Measurements from ENCODE around the gene MR1.
A peak's percentile ranks its signal among the peaks of the same experiment; 100 is the strongest.

The MR1 gene

GRCh38 chr1:181064011-181064623 lies 30.3 kb downstream of the MR1 start:
- DNase-seq (ENCODE audit: low read depth), result no peak

- DNase-seq (ENCODE audit: low read depth), result no peak
These were observed 30.9 kb downstream of the MR1 start for GRCh38 chr1:181064702-181065101.

DNA sequence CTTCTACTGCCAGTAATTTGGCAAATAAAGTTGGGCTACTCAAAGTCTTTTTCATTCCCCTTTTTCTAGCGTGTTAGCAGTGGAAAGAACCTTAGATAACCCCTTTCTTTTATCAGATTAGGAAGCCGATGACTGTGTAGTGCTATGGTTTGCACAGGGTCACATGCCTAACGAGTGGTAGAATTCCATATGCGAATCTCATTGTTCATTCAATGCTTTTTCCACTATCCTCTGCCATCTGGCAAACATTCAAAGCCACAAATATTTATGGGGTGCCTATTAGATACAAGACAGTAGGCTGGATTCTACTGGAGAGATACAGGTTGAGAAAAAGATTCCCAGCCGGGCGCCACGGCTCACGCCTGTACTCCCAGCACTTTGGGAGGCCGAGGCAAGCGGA lies 39.9 kb downstream of the MR1 start:
- DNase-seq (ENCODE audit: low read depth), result no peak

DNA sequence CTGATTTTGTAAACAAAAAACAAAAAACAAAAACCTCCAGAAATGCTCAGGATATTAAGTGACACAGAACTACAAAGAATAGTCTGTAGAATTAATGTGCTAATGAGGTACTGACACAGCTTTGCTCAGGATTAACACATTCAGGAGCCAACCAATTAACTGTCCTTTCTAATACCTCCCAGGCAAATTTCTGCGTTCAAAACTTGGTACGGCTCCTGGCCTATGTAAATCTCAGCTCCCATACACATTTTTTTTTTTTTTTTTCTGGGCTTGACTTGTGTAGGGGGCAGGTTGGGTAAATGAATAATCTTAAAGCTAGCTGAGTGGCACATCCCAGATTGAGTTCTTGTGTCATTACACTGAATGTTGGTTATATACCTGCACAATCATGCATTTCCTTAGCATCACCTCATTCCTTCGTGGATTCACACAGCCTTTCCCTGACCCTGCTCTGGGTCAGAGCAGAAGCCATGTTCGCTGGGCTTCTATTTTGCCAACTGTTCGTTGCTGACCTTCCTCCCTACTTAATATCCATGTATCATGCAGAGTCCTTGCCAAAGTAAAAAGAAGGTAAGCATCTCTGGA lies 42.1 kb downstream of the MR1 start:
- no peak for DNase-seq (ENCODE audit: low read depth)

GRCh38 chr1:181076852-181077251 lies 43.1 kb downstream of the MR1 start:
- DNase-seq (ENCODE audit: low read depth), result no peak

DNA sequence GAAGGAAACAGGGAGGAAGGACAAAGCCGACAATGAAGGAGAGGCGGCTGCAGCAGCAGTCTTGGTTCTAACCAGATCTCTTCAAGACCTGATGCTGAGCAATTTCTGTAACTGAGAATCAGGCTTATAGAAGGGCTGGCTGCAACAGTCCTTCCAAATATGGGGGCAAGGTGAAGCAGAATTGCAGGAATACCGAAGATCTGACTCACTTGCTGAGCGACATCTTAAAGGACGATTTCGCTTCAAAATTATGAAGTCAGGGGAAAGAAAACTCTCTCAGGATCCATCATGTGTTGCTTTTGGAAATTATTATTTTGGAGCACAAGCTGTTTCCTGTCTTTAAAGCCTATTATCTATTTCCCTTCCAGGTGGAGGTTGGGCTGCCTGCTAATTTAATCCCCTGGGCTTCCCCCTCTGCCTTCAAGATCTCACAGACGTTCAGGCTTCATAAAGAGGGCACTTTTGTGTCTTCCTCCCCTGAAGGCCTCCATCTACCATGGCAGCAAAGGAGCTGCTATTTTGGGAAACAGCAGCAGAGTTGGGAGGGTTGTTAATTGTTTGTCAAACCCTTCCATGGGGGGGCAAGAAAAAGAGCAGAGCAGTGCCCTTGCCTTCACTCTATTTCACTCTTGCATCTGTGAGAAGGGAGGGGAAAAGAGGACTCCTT lies 43.9 kb downstream of the MR1 start:
- no peak for DNase-seq (ENCODE audit: low read depth)

DNA sequence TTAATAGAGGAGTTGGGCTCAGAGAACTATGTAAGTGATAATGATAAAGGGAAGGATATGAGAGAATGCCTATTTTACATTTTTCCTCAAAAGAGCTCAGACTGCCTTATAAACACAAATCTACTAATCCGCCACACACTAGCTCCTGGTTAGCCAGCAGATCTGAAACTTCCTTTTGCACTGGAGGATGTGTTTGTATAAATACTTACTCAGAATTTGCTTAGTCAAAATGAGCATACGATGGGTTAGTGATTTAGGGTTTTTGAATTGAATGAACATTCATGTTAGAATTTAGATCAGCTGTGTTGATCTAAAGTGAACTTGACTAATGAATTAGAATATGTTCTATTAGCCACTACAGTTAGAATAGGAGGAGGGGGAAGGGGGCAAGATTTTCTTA lies 45.6 kb downstream of the MR1 start:
- DNase-seq (ENCODE audit: low read depth), result no peak

DNA sequence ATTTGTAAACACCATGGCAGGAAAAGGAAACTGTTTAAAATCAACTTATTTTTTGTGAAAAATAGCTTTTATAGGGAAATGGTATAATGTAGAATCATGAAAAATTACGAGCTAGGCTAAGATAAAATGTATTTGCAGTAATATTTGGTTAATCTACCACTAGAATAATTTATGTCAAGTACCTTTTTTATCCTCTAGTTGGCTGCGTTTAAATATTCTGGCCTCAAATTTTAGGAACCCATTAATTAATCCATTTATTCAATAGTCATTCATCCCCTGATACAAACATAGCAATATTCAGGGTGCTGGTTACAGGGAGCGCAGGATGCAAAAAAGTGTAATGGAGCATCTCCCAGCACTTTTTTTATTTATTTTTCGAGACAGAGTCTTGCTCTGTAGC lies 46.1 kb downstream of the MR1 start:
- DNase-seq (ENCODE audit: low read depth), result no peak

- DNase-seq (ENCODE audit: low read depth), result no peak
These were observed 46.8 kb downstream of the MR1 start for GRCh38 chr1:181080556-181080955.

DNA sequence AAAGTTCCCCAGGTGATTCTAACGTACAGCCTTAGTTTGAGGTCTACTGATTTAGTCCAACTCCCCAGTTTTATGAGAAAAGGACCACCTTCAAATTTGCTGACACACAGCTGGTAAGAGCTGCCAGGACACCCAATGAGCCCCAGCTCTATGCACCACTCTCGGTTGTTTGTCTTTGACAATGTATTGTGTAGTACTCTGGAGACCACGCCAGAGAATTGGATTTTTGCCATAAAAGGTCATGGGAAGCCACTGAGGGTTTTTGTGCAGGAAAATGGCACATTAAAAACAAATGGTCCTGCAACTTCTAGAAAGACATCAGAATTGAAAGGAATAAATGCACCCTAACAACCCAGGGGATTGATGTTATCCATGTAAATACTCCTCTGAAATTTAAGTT lies 47.6 kb downstream of the MR1 start:
- no peak for DNase-seq (ENCODE audit: low read depth)

GRCh38 chr1:181083842-181084605 lies 50.2 kb downstream of the MR1 start:
- peak; percentile 59 for DNase-seq (ENCODE audit: low read depth)

- DNase-seq (ENCODE audit: low read depth), result no peak
These were observed 50.8 kb downstream of the MR1 start for GRCh38 chr1:181084606-181084969.

DNA sequence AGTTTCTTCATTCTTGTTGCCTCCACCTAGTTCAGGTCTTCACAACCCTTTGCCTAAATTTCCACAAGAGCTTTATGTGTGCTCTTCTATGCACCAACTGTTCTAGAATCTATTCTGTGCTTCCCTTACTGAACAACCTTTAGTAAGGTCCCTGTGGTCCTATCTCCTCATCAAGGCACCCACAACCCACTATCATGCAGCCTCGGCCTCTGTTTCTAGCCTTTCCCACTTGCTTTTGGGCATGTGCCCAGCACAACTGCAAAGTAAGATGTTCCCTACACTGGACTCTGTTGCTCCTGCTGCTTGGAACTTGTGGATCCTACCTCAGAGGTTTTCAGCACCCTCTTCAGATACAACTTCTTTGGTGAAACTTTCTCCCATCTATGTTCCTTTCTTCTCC lies 52.3 kb downstream of the MR1 start:
- DNase-seq (ENCODE audit: low read depth), result no peak

GRCh38 chr1:181086926-181087325 lies 53.1 kb downstream of the MR1 start:
- DNase-seq (ENCODE audit: low read depth), result no peak

GRCh38 chr1:181087400-181087901 lies 53.7 kb downstream of the MR1 start:
- DNase-seq (ENCODE audit: low read depth), result peak; percentile 39

GRCh38 chr1:181088079-181089016 lies 54.6 kb downstream of the MR1 start, which contains the start of gene IER5:
Gene IER5, plus strand, starts transcription at chr1:181088700. Its CDS starts 203 bp downstream, at chr1:181088903.
- DNase-seq (ENCODE audit: low read depth), result peak; percentile 93

- DNase-seq (ENCODE audit: low read depth), result no peak
These were observed 55.4 kb downstream of the MR1 start for GRCh38 chr1:181089017-181089675.

- DNase-seq (ENCODE audit: low read depth), result peak; percentile 60
These were observed 56.1 kb downstream of the MR1 start for GRCh38 chr1:181089676-181090544.

DNA sequence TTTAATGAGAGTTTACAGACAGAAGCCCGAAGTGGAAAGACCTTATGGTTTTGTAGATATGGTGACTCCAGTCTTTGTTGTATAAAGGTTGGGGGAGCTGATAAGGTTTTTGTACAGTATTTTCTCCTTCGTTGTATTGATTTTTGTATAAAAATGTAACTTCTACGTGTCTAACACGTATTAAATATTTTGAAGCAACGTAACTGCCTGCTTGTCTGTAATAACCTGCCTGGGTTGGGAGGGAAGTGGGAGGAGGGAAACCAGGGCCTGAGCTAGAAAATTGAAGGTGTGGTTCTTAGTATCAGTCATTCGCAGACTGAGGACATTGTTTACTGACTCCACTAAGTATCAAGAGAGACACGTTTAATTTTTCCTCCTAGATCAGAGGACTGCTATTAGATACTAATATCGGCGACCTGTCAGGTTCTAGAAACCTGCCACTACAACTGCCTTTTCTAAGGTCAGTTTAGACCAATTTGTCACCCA lies 56.9 kb downstream of the MR1 start:
- peak; percentile 36 for DNase-seq (ENCODE audit: low read depth)
